Astrocyte (in vitro differentiated cells and primary cell): Measurements from ENCODE around the gene BMF. TPM values are rescaled to one million over a fixed set of nuclear protein-coding genes. Genes with fewer than 3 reads are reported as not detected.

ENCODE experiments used
- DNase-seq: peaks from one replicate; pipeline ENCODE4 v3.0.0-alpha.2; 2010; ENCODE audit warnings: low read depth
- FAIRE-seq: peaks from 2 replicates; lab custom pipeline; 2011; peaks lifted over from hg19 to GRCh38; lab: Jason Lieb, UNC
- H2AFZ ChIP-seq: 2 replicates; pipeline ENCODE4 v1.6.0; 2012; ENCODE audit warnings: low read depth, low read length, inconsistent platforms
- H3K27ac ChIP-seq: 2 replicates; pipeline ENCODE4 v1.5.1; 2011; ENCODE audit warnings: low read depth, low read length, inconsistent platforms
- H3K27me3 ChIP-seq: 2 replicates; pipeline ENCODE4 v1.6.0; 2011; ENCODE audit warnings: low read length, inconsistent platforms; ENCODE audit not compliant: insufficient read depth
- H3K36me3 ChIP-seq: 2 replicates; pipeline ENCODE4 v1.5.1; 2011; ENCODE audit warnings: low read length, inconsistent platforms; ENCODE audit not compliant: insufficient read depth
- H3K4me1 ChIP-seq: 2 replicates; pipeline ENCODE4 v1.5.1; 2011; ENCODE audit warnings: low read length, inconsistent platforms; ENCODE audit not compliant: insufficient read depth
- H3K4me2 ChIP-seq: 2 replicates; pipeline ENCODE4 v1.6.0; 2012; ENCODE audit warnings: low read length, inconsistent platforms
- H3K4me3 ChIP-seq: 2 replicates; pipeline ENCODE4 v1.5.1; 2011; ENCODE audit warnings: low read depth, mild to moderate bottlenecking, low read length, inconsistent platforms; ENCODE audit not compliant: insufficient read depth
- H3K79me2 ChIP-seq: 2 replicates; pipeline ENCODE4 v1.6.0; 2012; ENCODE audit warnings: mild to moderate bottlenecking, low read length, inconsistent platforms; ENCODE audit not compliant: insufficient read depth
- H3K9ac ChIP-seq: 2 replicates; pipeline ENCODE4 v1.6.0; 2012; ENCODE audit warnings: mild to moderate bottlenecking, low read length, inconsistent platforms
- H3K9me3 ChIP-seq: 2 replicates; pipeline ENCODE4 v1.5.1; 2012; ENCODE audit warnings: low read depth, mild to moderate bottlenecking, low read length, inconsistent platforms; ENCODE audit not compliant: insufficient read depth
- H4K20me1 ChIP-seq: 2 replicates; pipeline ENCODE4 v1.6.0; 2012; ENCODE audit warnings: low read length, inconsistent platforms; ENCODE audit not compliant: insufficient read depth
- H3K27ac Mint-ChIP-seq: one replicate; pipeline ENCODE4 v1.8.0; 2021; ENCODE audit warnings: mild to moderate bottlenecking, mixed read lengths; ENCODE audit not compliant: unreplicated experiment
- H3K27me3 Mint-ChIP-seq: one replicate; pipeline ENCODE4 v1.8.0; 2021; ENCODE audit warnings: low read depth, mixed read lengths; ENCODE audit not compliant: unreplicated experiment
- H3K36me3 Mint-ChIP-seq: one replicate; pipeline ENCODE4 v1.8.0; 2021; ENCODE audit warnings: low read depth, mixed read lengths; ENCODE audit not compliant: unreplicated experiment
- H3K4me1 Mint-ChIP-seq: one replicate; pipeline ENCODE4 v1.8.0; 2021; ENCODE audit warnings: low read depth, mixed read lengths; ENCODE audit not compliant: unreplicated experiment
- H3K4me3 Mint-ChIP-seq: one replicate; pipeline ENCODE4 v1.8.0; 2021; ENCODE audit warnings: mild to moderate bottlenecking, moderate library complexity, mixed read lengths; ENCODE audit not compliant: unreplicated experiment
- H3K9me3 Mint-ChIP-seq: one replicate; pipeline ENCODE4 v1.8.0; 2021; ENCODE audit warnings: mild to moderate bottlenecking, mixed read lengths; ENCODE audit not compliant: unreplicated experiment
- EZH2 ChIP-seq: IDR thresholded peaks from 2 replicates; pipeline ENCODE4 v1.6.1; 2012; ENCODE audit warnings: mild to moderate bottlenecking, low read length, inconsistent platforms; ENCODE audit not compliant: insufficient read depth
- total RNA-seq: library from RNA; stranded (reverse); gene quantifications from 2 replicates; pipeline ENCODE4 v1.2.1, GENCODE V29; 2021
- TF ChIP-seq, protein P1 (sequence below): IDR thresholded peaks from 2 replicates; pipeline ENCODE4 v1.5.1; 2011; ENCODE audit warnings: low read depth, mild to moderate bottlenecking, inconsistent platforms, low read length, moderate library complexity; ENCODE audit not compliant: insufficient read depth

The BMF gene
- total RNA-seq, 1 donor from 2014 or later: 31.8 TPM

DNA sequence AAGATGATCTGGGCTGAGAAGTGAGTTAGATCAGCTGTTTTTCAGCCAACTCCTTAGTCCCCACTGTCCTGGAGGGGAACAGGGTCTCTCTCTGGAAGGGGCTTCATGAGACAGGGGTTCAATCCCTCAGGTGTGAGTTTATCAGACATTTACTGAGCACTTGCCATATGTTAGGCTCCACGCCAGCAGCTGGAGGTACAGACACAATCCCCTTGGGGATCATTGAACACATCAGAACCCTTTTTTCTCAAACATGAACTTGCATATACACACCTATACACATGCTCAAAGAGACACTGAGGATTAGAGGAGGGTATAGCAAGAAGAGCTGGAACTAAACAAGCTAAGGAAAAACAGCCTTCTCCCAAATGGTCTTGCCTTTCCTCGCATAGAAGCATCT lies 5.5 kb upstream of the BMF start:
- no peak overlapping the region for H3K4me2 ChIP-seq
- H3K36me3 ChIP-seq: no peaks in the 10 kb centered on the region
- Mint-ChIP-seq H3K4me1 (peaks cover 4% of the 10 kb centered on the region), H3K36me3 (no peaks in the 10 kb centered on the region), H3K27me3 (peaks cover 31% of the 10 kb centered on the region), H3K27ac (no peak overlapping the region), H3K9me3 (peaks cover 2% of the 10 kb centered on the region), H3K4me3 (no peak overlapping the region)
- H3K27ac ChIP-seq: no peak overlapping the region
- TF ChIP-seq, protein P1, sequence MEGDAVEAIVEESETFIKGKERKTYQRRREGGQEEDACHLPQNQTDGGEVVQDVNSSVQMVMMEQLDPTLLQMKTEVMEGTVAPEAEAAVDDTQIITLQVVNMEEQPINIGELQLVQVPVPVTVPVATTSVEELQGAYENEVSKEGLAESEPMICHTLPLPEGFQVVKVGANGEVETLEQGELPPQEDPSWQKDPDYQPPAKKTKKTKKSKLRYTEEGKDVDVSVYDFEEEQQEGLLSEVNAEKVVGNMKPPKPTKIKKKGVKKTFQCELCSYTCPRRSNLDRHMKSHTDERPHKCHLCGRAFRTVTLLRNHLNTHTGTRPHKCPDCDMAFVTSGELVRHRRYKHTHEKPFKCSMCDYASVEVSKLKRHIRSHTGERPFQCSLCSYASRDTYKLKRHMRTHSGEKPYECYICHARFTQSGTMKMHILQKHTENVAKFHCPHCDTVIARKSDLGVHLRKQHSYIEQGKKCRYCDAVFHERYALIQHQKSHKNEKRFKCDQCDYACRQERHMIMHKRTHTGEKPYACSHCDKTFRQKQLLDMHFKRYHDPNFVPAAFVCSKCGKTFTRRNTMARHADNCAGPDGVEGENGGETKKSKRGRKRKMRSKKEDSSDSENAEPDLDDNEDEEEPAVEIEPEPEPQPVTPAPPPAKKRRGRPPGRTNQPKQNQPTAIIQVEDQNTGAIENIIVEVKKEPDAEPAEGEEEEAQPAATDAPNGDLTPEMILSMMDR: no peak
- TF ChIP-seq EZH2: no peak
- no peak overlapping the region for H2AFZ ChIP-seq
- no peak for FAIRE-seq
- no peak overlapping the region for H3K4me3 ChIP-seq
- DNase-seq: no peak
- H3K9ac ChIP-seq: no peak overlapping the region
- H3K9me3 ChIP-seq: no peaks in the 10 kb centered on the region
- H3K4me1 ChIP-seq: peaks cover 4% of the 10 kb centered on the region
- H3K27me3 ChIP-seq: peaks cover 18% of the 10 kb centered on the region
- H3K79me2 ChIP-seq: no peaks in the 10 kb centered on the region
- no peaks in the 10 kb centered on the region for H4K20me1 ChIP-seq

DNA sequence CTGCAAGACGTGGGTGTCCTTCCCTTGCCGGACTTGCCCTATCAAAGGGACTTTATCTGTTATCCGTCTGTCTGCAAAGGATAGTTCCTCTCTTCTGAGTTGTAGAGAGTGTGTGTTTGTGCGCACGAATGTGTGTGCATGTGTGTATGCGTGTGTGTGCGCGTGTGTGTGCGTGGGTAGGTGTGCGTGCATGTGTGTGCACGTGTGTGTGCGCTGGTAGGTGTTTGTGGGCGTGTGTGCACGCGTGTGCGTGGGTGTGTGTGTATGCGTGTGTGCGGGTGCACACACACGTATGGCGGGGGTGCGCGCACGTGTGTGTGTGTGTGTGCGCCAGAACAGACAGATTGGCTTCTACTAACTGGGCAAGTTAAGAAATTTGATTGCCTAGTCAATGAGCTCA lies 4.1 kb upstream of the BMF start:
- H3K9me3 Mint-ChIP-seq: peaks cover 2% of the 10 kb centered on the region
- FAIRE-seq (no peak), DNase-seq (no peak)
- H3K27me3 Mint-ChIP-seq: peaks cover 28% of the 10 kb centered on the region
- Histone ChIP-seq H3K4me3 (no peak overlapping the region), H3K4me2 (no peak overlapping the region), H3K9ac (no peak overlapping the region), H3K79me2 (no peaks in the 10 kb centered on the region), H3K9me3 (no peaks in the 10 kb centered on the region), H3K36me3 (no peaks in the 10 kb centered on the region), H3K27me3 (peaks cover 18% of the 10 kb centered on the region), H3K27ac (no peak overlapping the region), H2AFZ (no peak overlapping the region), H3K4me1 (peaks cover 12% of the 10 kb centered on the region), H4K20me1 (no peaks in the 10 kb centered on the region)
- H3K4me1 Mint-ChIP-seq: peaks cover 8% of the 10 kb centered on the region
- TF ChIP-seq EZH2: no peak
- TF ChIP-seq, protein P1: no peak
- H3K36me3 Mint-ChIP-seq: no peaks in the 10 kb centered on the region
- H3K27ac Mint-ChIP-seq: no peak overlapping the region
- no peak overlapping the region for H3K4me3 Mint-ChIP-seq

DNA sequence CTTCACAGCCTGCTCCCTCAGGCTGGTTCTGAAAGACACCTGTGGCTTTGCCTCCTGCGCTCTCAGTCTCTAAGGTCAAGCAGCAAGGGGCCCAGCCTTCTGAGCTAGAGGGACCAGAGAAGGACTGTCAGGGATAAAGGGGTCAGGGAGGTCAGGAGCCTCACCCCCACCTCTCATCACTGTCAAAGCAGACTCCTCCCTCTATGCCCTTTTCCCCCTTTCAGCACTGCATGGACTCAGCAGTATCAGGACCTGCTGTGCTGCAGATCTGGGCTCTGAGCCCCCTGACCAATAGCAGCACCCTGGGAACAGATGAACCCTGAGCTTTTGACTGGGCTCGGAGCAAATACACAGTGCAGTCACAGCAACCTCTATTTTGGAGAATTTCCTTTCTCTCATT lies 3.2 kb upstream of the BMF start:
- Histone ChIP-seq H3K4me2 (no peak overlapping the region), H3K9me3 (no peaks in the 10 kb centered on the region), H3K79me2 (no peaks in the 10 kb centered on the region), H3K4me1 (peaks cover 16% of the 10 kb centered on the region), H3K27me3 (peaks cover 18% of the 10 kb centered on the region), H3K9ac (no peak overlapping the region), H3K4me3 (no peak overlapping the region), H4K20me1 (no peaks in the 10 kb centered on the region), H3K27ac (no peak overlapping the region), H3K36me3 (no peaks in the 10 kb centered on the region), H2AFZ (no peak overlapping the region)
- peaks cover 2% of the 10 kb centered on the region for H3K9me3 Mint-ChIP-seq
- H3K27ac Mint-ChIP-seq: no peak overlapping the region
- DNase-seq (no peak), FAIRE-seq (no peak)
- H3K4me3 Mint-ChIP-seq: no peak overlapping the region
- TF ChIP-seq, protein P1: no peak
- TF ChIP-seq EZH2: no peak
- H3K27me3 Mint-ChIP-seq: peaks cover 28% of the 10 kb centered on the region
- peaks cover 12% of the 10 kb centered on the region for H3K4me1 Mint-ChIP-seq
- H3K36me3 Mint-ChIP-seq: no peaks in the 10 kb centered on the region
